C4-2B (cell line): ENCODE data around the gene LRMDA.

Experiments
- H3K27ac ChIP-seq: fragments of 450-650 bp; 2 replicates; pipeline ENCODE4 v1.5.1; 2017
- CTCF ChIP-seq: fragments of 450-650 bp; conservative IDR thresholded peaks from 2 replicates; pipeline ENCODE4 v1.5.1; 2017; ENCODE audit warnings: mild to moderate bottlenecking
- ZFX ChIP-seq: fragments of 450-650 bp; IDR thresholded peaks from 2 replicates; pipeline ENCODE4 v1.6.1; 2017

The LRMDA gene

GRCh38 chr10:76066457-76066856 is 635.0 kb downstream of the LRMDA start:
- TF ChIP-seq CTCF (no peak), ZFX (no peak)
- no peak overlapping the region for H3K27ac ChIP-seq

- TF ChIP-seq CTCF (no peak), ZFX (no peak)
These were observed 636.0 kb downstream of the LRMDA start for GRCh38 chr10:76067447-76067846.

GRCh38 chr10:76068856-76069255 is 637.4 kb downstream of the LRMDA start:
- no peak for TF ChIP-seq ZFX
- no peak for TF ChIP-seq CTCF

More at GRCh38 chr10:76067447-76067846, 636.0 kb downstream of the LRMDA start:
- no peak overlapping the region for H3K27ac ChIP-seq

GRCh38 chr10:76070916-76071315 is 639.5 kb downstream of the LRMDA start:
- TF ChIP-seq ZFX: no peak
- H3K27ac ChIP-seq: no peak overlapping the region

More at GRCh38 chr10:76068856-76069255, 637.4 kb downstream of the LRMDA start:
- H3K27ac ChIP-seq: no peak overlapping the region

- H3K27ac ChIP-seq: no peak overlapping the region; the same call in 1 of the 2 replicates
- TF ChIP-seq ZFX (no peak), CTCF (no peak)
These were observed 640.4 kb downstream of the LRMDA start for GRCh38 chr10:76071653-76072365.

GRCh38 chr10:76072384-76072783 is 641.0 kb downstream of the LRMDA start:
- TF ChIP-seq ZFX (no peak), CTCF (no peak)

GRCh38 chr10:76073524-76073923 is 642.1 kb downstream of the LRMDA start:
- no peak overlapping the region for H3K27ac ChIP-seq
- TF ChIP-seq ZFX (no peak), CTCF (no peak)

More at GRCh38 chr10:76072384-76072783, 641.0 kb downstream of the LRMDA start:
- H3K27ac ChIP-seq: no peak overlapping the region; the same call in 1 of the 2 replicates

GRCh38 chr10:76074659-76075058 is 643.2 kb downstream of the LRMDA start:
- H3K27ac ChIP-seq: no peak overlapping the region
- TF ChIP-seq ZFX: no peak
- TF ChIP-seq CTCF: no peak
